H1 (cell line): ENCODE measurements around the gene RAPGEF6.

Experiments used
- CTCF ChIP-seq, 3 experiments: IDR thresholded peaks; 1 replicate in 2 of 3; 2 replicates in 1 of 3; pipeline versions ENCODE4 v1.5.1 to v1.6.1; 2011; ENCODE audit warnings: low read length in 3 of 3, mild to moderate bottlenecking in 3 of 3, inconsistent platforms in 2 of 3, low read depth in 1 of 3, moderate library complexity in 1 of 3; ENCODE audit not compliant: insufficient read depth in 1 of 3; ENCODE audit errors: control extremely low read depth in 1 of 3
- EP300 ChIP-seq, 2 experiments: IDR thresholded peaks; 1 replicate in 1 of 2; 2 replicates in 1 of 2; pipeline ENCODE4 v1.6.1; 2011 to 2012; ENCODE audit warnings: low read depth in 2 of 2, low read length in 2 of 2, mild to moderate bottlenecking in 2 of 2, borderline replicate concordance in 1 of 2, inconsistent platforms in 1 of 2, moderate library complexity in 1 of 2
- HDAC2 ChIP-seq, 2 experiments: fragments of 300-600 bp in 1 of 2; sonication (generic) in 1 of 2; IDR thresholded peaks; 2 replicates each; pipeline ENCODE4 v1.6.1; 2011 to 2012; ENCODE audit warnings: low read depth in 2 of 2, low read length in 2 of 2, mild to moderate bottlenecking in 2 of 2, moderate library complexity in 2 of 2, borderline replicate concordance in 1 of 2, inconsistent platforms in 1 of 2
- NRF1 ChIP-seq: IDR thresholded peaks from 2 replicates; pipeline ENCODE4 v1.6.1; 2011; ENCODE audit warnings: mild to moderate bottlenecking, low read depth, low read length, improper control_type of control experiment
- POLR2AphosphoS5 ChIP-seq: IDR thresholded peaks from 2 replicates; pipeline ENCODE4 v1.6.1; 2011; ENCODE audit warnings: low read depth, low read length
- RFX5 ChIP-seq: IDR thresholded peaks from 2 replicates; pipeline ENCODE4 v1.6.1; 2011; ENCODE audit warnings: low read depth, low read length, improper control_type of control experiment, borderline replicate concordance
- TEAD4 ChIP-seq: IDR thresholded peaks from 2 replicates; pipeline ENCODE4 v1.6.1; 2012; ENCODE audit warnings: low read depth, low read length, inconsistent platforms, mixed read lengths

DNA sequence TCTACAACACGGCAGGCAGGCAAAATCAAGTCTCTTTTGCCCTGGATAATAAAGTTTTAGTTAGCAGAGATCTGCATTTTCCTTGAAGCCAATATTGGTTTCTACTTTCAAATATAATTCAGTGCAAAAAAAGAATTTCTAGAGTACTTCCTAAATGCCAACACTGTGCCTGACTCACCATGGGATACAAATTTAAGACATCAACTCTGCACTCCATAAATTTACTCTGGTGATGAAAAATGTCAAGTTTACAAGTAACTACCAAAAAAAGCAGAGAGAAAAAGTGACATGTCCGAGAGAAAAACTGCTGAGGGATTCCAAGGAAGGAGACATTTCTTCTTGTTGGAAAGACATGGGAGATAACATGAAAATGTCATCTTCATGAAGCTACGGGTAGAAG lies 119.7 kb downstream of the RAPGEF6 start:
- no peak for TF ChIP-seq TEAD4
- no peak for TF ChIP-seq POLR2AphosphoS5
- no peak for TF ChIP-seq CTCF (IDR thresholded peaks at IDR 0.05; ENCODE audit: control extremely low read depth in 1 of 3, insufficient read depth in 1 of 3, low read depth in 1 of 3, low read length in 3 of 3)
- no peak for TF ChIP-seq HDAC2 (IDR thresholded peaks at IDR 0.05; ENCODE audit: borderline replicate concordance in 1 of 2, low read depth in 2 of 2, low read length in 2 of 2)
- no peak for TF ChIP-seq EP300 (IDR thresholded peaks at IDR 0.05; ENCODE audit: borderline replicate concordance in 1 of 2, low read depth in 2 of 2, low read length in 2 of 2)
- no peak for TF ChIP-seq NRF1
- no peak for TF ChIP-seq RFX5
